Medulla oblongata (tissue), 1 donor: ENCODE measurements around the gene SLC17A1.
A peak's percentile ranks its signal among the peaks of the same experiment; 100 is the strongest.

ENCODE experiments used
- DNase-seq: peaks from one replicate; pipeline ENCODE4 v3.0.0-alpha.2; 2015; ENCODE audit errors: extremely low spot score

SLC17A1 gene

DNA sequence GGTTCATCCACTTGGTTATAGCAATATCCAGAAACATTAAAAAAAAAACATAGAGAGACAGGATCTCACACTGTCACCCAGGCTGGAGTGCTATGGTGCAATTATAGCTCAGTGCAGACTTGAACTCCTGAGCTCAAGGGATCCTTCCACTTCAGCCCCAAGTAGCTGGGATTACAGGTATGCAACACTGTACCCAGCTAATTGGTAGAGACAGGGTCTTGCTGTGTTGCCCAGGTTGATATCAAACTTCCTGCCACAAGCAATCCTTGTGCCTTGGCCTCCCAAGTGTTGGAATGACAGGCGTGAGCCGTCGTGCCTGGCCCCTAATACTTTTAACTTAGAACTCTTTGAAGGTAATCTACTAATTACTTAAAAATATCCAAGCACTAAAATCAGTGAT, 818 bp upstream of the SLC17A1 start:
- no peak for DNase-seq

DNA sequence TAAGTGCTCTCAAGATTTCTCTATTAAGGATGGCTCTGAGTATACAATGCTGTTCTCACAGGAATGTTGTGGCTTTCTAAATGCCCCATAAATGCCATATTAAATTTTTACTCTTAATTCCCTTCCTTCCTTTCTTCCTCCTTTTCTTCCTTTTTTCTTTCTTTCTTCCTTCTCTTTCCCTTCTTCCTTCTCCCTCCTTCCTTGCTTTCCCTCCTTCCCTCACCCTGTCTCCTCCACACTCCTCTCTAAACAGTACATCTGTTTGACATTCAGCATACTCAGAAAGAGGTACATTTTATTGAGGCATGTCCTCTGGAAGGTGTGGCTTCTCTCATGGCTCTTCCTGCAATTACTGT, 433 bp upstream of the SLC17A1 start:
- no peak for DNase-seq

DNA sequence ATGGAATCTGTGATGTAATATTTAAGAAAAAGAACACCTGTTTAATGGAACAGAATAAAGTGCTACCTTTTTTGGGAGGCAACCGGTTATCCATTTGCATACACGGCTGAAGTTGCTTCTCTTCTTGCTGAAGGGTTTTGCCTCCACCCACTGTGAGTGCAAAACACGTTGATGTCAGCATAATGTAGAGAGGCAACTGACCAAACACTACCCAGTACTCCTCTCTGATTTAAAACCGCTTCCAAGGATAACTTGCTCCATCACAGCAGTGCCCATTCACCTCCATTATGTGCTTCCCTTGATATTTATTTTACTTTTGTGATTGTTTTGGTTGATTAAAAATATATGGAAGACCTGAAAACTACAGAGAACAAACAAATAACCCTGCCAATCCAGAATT, 1.4 kb downstream of the SLC17A1 start:
- no peak for DNase-seq

DNA sequence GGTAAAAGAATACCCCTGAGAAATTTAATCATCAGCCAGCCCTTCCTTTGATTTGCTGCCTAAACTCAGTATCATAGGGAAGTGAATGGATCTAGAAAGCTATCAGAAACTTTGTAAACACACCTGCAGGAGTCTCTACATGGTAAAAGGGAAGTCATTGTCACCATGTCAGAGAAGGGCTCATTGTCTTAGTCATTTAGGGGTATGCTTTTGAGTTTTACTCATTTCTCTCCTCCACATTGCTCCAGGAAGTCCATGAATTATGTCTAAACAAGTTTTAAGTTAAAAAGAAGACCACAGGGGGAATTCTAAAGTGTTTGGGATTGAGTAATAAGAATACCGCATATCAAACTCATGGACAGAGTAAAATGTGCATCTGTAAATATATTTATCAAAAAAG, 2.5 kb downstream of the SLC17A1 start:
- DNase-seq = no peak

DNA sequence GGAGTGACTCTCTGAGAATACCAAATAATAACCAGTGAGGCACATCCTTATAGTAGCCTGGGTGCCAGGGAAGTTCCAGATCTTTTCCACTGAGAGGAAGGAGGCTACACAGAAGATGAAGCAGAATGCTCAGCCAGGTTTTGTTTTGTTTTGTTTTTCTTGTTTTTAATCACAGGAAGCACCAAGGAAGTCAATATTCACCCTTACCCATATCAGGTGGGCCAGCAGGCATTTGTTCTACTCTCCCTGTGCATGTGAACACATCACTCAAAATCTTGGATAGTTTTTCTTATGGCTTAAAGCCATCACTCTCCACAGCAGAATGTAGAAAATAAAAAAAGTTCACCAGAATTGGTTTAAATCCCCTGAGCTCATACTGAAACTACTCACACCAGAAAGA, 10.5 kb downstream of the SLC17A1 start:
- DNase-seq = no peak

DNA sequence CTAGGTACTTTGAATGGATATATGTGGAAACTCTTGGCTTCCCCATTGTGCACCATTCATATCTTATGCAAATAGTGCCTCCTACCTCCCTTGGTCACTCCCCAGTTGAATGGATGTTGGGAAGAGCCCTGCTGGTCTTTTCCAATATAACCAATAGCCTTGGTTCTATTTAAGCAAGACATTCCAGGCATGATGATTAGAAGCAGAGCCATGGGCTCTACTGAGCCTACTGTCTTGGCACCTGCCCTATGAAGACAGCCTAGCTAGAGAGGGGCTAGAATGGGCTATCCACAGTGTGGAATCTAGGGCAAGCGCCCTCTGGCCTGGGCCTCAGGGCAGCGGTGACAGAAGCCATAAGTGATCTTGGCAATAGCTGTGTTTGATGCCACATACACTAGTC, 15.6 kb downstream of the SLC17A1 start:
- DNase-seq = no peak

DNA sequence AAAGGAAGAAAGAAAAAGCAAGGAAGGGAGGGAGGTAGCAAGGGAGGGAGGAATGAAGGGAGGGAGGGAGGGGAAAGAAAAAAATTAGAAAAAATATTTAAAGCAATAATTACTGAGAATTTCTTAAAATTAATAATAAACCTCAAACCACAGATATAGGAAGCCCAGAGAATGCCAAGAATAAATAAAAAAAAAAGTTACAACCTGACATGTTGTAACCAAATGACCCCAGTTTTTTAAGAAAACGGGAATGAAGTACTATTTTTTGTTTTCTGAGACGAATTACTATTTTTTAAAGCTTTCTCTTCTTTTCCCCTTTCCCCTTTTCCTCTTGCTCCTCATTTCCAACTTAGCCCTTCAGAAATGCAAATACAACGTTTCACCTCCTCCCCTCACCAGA, 16.7 kb downstream of the SLC17A1 start:
- no peak for DNase-seq

DNA sequence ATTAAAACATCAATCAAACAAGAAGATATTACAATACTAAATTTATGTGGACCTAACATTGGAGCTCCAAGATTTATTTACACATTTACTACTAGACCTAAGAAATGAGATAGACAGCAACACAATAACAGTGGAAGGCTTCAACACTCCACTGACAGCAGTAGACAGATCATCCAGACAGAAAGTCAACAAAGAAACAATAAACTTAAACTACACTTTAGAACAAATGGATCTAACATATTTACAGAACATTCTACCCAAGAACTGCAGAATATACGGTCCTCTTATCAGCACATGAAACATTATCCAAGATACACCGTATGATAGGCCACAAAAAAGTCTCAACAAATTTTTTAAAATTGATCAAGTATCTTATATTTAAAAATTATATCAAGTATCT, 27.0 kb downstream of the SLC17A1 start:
- no peak for DNase-seq

DNA sequence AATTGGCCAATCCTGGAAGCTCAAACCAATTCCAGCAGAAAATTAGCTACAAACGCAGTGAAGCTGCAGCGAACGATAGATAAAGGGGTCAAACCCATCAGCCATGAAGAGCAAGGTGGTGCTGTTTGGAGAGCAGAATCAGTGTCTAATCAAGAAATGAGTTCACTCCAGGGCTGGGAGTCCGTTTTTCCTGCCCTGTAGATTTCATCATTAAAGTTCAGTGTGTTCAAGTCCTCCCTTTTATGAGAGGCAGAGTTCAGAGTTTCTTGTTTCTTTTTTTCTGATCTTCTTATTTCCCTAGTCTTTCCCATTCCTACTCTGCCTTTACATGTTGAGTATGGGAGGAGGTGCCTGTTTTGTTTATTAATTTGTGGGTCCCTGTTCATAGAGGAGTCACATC, 30.4 kb downstream of the SLC17A1 start:
- no peak for DNase-seq

DNA sequence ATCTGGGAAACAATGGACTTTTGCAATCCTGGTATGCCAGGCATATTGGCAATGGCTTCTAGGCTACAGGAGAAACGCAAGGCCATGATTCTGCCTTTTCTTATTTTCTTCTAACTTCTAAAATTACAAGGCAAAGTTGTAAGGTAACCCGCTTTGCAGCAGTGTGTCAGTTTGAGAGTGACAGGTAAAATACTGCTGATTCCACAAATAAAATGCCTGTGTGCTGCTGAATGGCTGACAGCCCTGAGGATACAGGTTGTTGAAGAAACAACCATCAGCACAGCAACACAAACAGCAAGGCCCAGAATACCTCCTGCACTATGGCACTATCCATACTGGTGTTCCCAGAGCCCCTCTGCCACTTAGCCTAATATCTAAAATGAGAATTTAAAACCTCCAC, 37.1 kb downstream of the SLC17A1 start:
- DNase-seq = no peak

DNA sequence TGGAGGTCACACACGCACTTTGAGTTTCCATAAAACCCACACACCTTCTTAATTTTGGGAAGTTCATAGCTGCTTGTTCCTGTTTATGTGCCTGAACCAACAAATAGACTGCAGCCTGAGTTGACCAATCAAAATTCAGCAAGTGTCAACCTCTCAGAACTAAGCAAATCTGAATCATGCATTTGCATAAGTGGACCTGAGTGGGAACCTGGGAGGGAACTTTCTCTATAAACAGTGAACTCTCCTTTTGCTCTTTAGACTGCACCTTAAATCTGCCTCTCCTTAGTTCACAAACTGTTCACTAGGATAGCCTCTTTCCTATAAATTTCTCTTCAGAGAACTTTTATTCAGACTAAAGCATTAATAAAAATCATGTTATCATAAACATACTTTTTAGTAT, 37.9 kb downstream of the SLC17A1 start:
- no peak for DNase-seq

DNA sequence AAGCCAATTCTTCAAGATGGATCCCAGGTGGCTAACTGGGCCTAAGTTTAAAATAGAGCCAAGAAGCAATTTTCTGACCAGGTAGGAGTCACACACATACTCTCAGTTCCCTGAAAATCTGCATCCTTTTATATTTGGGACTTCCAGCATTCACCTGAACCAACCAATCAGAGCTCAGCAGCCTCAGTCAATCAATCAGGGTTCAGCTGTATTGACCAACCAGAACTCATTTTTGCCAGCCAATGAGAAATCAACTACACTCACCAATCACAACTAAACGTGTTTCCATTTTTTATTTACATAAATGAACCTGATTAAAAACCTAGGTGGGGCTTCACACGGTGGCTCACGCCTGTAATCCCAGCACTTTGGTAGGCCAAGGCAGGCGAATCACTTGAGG, 39.8 kb downstream of the SLC17A1 start:
- no peak for DNase-seq

DNA sequence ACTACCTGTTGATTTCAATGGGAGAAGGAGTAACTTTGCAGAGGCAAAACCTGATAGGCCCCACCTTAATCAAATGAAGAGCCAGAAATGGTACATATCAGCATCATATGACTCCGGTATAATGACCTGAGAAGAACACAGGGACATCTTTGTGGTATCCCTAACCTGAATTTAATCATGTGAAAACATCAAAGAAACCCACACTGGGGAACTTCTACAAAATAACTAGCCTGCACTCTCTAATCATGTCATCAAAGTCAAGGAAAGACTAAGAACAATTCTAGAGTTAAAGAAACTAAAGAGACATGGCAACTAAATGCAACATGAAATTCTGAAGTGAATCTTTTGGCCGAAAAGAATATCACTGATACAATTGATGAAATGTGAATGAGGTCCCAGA, 42.4 kb downstream of the SLC17A1 start:
- no peak for DNase-seq

DNA sequence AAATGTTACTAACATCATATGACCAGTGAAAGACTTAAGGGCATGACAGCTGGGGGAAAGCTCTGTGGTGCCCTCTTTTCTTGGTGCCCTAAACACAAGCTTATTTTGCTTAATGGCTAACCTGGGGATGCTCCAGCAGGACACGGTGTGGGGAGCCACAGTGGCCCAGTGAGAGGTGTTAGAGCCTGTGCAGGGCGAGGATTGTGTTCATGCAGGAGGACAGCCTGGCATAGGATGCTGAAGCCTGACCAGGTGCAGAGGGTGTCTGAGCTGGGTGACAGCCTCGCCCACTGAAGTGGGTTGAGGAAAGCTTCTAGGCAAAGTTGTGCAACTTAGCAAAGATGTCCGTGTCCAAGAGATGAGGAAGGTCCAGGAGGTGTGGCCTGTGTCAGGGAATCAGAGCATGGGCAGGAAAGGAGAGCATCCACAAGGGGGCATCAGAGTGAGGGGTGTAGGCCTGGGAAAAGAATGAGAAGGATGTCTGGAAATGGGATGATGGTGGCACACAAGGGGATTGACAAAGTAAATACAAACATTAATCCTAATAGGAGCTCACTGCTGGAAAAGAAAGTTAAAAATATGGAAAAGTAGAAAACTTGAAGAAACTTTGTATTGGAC, 43.4 kb downstream of the SLC17A1 start:
- DNase-seq = peak; percentile 29

DNA sequence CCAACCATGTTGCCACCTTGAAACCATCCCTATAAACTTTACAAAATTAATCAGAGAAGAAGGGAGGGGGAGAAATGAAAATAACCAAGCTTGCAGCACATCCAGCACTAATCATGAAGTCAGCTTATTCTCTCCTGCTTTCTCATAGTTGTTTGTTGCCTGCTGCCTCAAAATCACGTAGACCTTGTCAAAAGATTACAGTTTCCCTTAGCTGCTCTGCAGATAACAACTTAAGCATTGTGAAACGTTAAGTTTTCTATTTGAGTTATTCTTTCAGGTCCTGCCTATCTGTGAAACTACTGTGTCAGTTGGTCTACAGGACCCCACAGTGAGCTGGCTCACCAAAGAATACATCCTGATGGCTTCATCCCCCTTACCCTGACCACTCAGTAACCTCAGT, 44.4 kb downstream of the SLC17A1 start:
- no peak for DNase-seq

DNA sequence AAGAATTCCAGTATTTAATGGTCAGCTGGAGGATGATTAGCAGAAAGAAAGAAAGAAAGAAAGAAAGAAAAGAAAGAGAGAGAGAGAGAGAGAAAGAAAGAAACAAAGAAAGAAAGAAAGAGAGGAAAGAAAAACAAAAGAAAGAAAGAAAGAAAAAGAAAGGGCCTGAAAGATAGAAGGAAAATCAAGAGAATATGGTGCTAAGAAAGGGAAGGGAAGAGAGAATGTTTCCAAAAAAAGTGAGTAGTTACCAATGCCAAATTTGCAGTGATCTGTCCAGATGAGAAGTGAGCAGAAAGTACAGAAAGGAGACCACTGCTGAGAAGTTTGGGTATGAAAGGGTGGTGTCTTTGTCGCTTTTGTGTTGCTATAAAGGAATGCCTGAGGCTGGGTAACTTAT, 50.7 kb downstream of the SLC17A1 start:
- no peak for DNase-seq

DNA sequence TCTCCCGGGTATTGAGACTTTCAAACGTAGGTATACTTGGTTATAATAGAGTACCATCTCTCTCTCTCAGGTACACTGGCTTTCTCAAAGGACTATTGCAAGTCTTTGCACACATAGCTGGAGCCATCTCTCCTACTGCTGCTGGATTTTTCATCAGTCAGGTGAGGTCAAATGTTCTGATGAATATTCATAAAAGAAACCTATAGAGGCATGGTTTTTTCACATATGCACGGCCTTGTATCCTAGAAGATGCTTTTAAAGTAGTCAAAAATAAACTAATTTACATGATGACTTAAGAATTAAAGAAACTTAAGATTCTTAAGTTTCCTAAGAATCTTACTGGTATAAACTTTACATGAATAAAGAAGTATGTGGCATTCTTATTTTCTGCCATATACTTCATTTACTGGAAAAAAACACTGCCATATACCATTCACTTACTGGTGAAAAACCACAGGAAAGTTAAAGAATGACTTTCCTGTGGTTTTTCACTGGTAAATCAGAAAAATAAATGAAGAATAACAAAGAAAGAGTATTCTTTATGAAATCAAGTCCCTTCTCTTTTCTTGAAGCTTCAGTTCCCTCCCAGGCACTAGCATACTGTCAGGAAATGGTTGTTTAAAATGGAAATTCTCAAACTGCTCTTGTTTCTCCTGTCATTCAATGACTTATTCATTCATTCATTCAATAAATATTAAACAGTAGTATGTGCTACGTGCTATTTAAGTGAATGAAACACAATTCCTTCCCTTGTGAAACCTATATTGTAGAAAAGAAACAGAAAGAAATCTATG, 53.8 kb downstream of the SLC17A1 start:
- DNase-seq = no peak

DNA sequence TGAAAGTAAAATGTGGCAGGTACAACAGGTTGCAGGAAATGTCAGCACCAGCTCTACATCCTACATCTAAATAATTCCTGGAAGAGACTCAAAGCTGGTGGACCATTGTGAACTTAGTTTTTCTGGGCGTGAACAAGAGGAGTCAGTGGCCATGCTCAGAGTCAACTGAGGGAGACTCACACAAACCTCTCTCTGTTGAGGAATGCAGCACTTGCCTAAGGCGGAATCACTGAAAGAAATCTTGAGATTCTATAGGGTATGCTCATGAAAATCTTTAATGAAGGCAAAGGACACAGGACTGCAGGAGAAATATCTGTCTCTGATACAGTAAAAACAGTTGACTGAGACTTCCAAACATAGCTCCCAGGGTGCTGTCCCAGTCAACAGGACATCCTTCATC, 54.8 kb downstream of the SLC17A1 start:
- no peak for DNase-seq

DNA sequence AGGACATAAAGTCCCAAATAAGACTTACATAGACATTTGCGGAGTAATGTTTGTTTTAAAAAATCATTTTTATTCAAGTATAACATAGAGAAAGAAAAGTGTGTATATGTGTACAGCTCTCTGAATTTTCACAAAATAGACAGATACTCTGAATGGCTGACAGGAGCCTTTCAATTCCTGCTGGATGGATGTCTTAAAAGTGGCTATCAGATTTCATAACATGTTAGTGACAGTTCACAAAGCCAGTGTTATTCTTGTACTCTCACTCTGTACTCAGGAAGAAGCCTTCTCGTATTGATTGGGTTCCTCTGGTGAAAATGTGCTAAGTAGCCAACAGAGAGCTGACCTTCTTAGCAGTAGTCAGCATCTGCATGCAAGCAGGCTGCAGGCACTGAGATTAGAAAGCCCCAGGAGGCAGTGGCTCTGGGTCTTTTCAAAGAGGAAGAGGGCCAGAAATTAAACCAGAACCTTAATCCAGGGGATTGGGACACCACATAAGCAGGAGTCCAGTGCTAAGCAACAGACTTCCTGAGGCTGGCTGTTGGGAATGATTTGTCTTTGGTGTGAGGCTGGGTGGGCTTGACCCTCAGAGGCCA, 57.6 kb downstream of the SLC17A1 start:
- no peak for DNase-seq

DNA sequence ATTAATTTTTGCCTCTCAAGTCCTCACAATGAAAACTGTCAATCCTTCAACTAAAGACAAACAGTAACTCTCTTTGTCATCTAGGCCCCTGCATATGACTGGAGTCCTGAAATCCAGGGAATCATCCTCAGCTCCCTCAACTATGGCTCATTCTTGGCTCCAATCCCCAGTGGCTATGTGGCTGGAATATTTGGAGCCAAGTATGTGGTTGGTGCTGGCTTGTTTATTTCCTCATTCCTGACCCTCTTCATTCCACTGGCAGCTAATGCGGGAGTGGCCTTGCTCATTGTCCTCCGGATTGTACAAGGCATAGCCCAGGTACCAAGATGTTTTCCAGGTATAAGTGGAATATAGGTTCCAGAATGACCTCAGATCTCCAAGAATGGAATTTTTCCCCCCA, 61.9 kb downstream of the SLC17A1 start:
- DNase-seq = no peak

DNA sequence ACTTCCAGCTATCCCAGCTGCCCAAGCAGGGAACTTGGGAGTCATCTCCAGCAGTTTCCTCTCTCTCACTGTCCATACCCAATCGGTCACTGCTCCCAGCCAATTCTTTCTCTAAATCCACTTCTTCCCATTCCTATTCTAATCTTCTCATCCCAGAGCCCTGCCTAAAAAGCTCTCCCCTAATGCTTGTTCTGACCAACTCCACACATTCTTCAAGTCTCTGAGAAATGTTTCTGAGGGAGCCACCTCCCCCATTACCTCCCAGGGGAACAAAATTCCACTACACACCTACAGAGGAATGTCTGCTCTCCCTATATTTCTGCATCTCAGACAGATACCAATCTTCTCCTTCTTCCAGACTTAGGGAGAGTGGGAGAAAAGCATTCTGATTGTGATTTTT, 63.3 kb downstream of the SLC17A1 start:
- no peak for DNase-seq

DNA sequence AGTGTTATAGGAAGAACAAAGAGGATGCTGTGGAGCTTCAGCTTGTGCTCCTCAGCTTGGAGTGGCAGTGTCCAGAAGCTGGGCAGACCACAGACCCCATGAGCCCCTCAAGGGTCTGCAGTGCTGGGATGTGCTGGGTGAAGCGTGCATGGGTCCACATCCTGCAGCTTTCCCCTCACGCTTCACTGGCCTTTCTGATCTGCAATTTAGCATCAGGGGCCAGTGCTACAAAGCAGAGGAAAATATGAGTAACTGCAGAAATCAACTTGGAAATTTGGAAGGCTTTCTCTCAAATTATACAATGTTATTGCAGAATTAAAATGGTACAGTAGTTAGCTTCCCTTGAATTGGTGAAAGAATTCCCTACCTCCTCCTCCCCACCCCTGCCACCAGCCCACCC, 67.2 kb downstream of the SLC17A1 start:
- no peak for DNase-seq

DNA sequence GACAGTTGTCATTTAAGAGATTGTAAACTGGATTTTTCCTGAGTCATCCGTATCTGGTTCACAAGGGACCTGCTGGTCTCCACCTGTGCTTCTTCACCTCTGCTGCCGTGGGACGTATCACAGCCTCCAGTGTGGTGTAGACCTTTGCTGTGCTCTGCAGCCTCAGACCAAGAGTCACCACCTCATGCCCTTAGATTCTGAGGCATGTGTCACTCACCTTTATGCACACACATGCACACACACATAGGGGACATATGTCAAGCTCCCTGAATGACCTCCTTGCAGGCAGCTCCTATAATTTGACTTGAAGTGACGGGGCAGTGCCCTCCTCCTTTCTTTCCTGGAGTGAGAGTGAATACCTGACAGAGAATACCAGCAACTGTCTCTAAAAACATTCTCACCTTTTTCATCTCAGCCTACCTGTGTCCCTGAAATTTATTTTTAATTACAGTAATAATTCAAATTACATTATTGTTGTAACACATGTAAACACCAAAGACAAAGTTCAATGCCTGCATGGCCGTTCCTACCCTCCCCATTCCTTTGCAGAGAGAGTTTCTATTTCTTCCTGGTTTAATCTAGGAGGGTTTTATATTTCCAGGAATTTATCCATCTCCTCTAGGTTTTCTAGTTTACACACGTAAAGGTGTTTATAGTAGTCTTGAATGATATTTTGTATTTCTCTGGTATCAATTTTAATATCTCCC, 73.8 kb downstream of the SLC17A1 start:
- no peak for DNase-seq
